PC-3 (cell line): ENCODE measurements around the gene NOSTRIN.

Experiments used
- CTCF ChIP-seq: fragments of 300-600 bp; sonication (generic); conservative IDR thresholded peaks from 2 replicates; pipeline ENCODE4 v1.5.1; 2017; ENCODE audit warnings: antibody characterized with exemption, low read depth, mild to moderate bottlenecking, low read length
- EZH2 ChIP-seq: fragments of 300-600 bp; sonication (generic); IDR thresholded peaks from one replicate; pipeline ENCODE4 v1.6.1; 2017; ENCODE audit warnings: antibody characterized with exemption, mild to moderate bottlenecking, low read length; ENCODE audit not compliant: unreplicated experiment

GRCh38 chr2:168819829-168820489, 17.5 kb downstream of the NOSTRIN start:
- TF ChIP-seq CTCF: no peak
- TF ChIP-seq EZH2: no peak
